Kidney (tissue), 14 donors: ENCODE results near the gene TYMP. TPM values are rescaled to one million over a fixed set of nuclear protein-coding genes. Genes with fewer than 3 reads are reported as not detected.
"Not testable (repeated sequence)": the region's sequence is repeated elsewhere in the genome, so short reads cannot be mapped to it uniquely, and the experiment has no call there.

Source experiments
- DNase-seq, 5 donors: peaks; one replicate each; pipeline ENCODE4 v3.0.0-alpha.2; 2013 to 2020
- FAIRE-seq: peaks from 2 replicates; lab custom pipeline; 2012; peaks lifted over from hg19 to GRCh38; lab: Jason Lieb, UNC
- H3K27ac ChIP-seq, 2 donors: one replicate each; pipeline ENCODE4 v1.7.0; 2013; ENCODE audit warnings: low read depth in 2 of 2, low read length in 2 of 2, inconsistent platforms in 1 of 2
- H3K27me3 ChIP-seq: one replicate; pipeline ENCODE4 v1.7.1; 2013; ENCODE audit warnings: low read length, inconsistent platforms; ENCODE audit not compliant: control insufficient read depth, insufficient read depth
- H3K36me3 ChIP-seq, 3 donors: one replicate each; pipeline versions ENCODE4 v1.7.0 to v1.7.1; 2013; ENCODE audit warnings: low read length in 3 of 3, control low read depth in 1 of 3, inconsistent platforms in 1 of 3; ENCODE audit not compliant: insufficient read depth in 3 of 3, control insufficient read depth in 2 of 3
- H3K4me1 ChIP-seq, 3 donors: one replicate each; pipeline versions ENCODE4 v1.7.0 to v1.7.1; 2013; ENCODE audit warnings: low read length in 3 of 3, inconsistent platforms in 1 of 3, low read depth in 1 of 3; ENCODE audit not compliant: control insufficient read depth in 2 of 3, insufficient read depth in 2 of 3
- H3K4me3 ChIP-seq, 3 donors: one replicate each; pipeline versions ENCODE4 v1.7.0 to v1.8.1; 2013; ENCODE audit warnings: low read length in 3 of 3, control low read depth in 1 of 3, inconsistent platforms in 1 of 3
- H3K9ac ChIP-seq, 3 donors: one replicate each; pipeline versions ENCODE4 v1.7.0 to v1.7.1; 2013; ENCODE audit warnings: low read length in 3 of 3, control low read depth in 1 of 3, inconsistent platforms in 1 of 3
- H3K9me3 ChIP-seq, 3 donors: one replicate each; pipeline versions ENCODE4 v1.7.0 to v1.7.1; 2013; ENCODE audit warnings: low read length in 3 of 3, control low read depth in 1 of 3, inconsistent platforms in 1 of 3; ENCODE audit not compliant: control insufficient read depth in 2 of 3, insufficient read depth in 1 of 3
- intact Hi-C: fragments of 100-400 bp; cut with DNase I; formaldehyde crosslinking; loops from one replicate; pipeline ENCODE4 v1.11.1; 2022
- polyA plus RNA-seq: library from polyadenylated mRNA; stranded (reverse); fragments of 350-450 nt; fragmentation: Illumina TruSeq; extraction: RNeasy Lipid Tissue Mini Kit (QIAGEN cat#74804); gene quantifications from one replicate; pipeline ENCODE4 v1.2.3, GENCODE V29; 2014; ENCODE audit warnings: low read depth, low replicate concordance; ENCODE audit not compliant: insufficient read depth
- total RNA-seq: library from RNA; stranded (reverse); fragmentation: NEBNext Ultra II Directional; extraction: Animal tissue kit (Norgen Biotek cat#: 25700); gene quantifications from one replicate; pipeline ENCODE4 v1.2.1, GENCODE V29; 2021
- TF ChIP-seq, protein P1 (sequence below): IDR thresholded peaks from 3 replicates; pipeline ENCODE4 v1.5.1; 2012; ENCODE audit warnings: mild to moderate bottlenecking, moderate library complexity, borderline replicate concordance; ENCODE audit not compliant: insufficient read depth; ENCODE audit errors: extremely low read depth
- donor health status: control.
- donor health status: control.
- donor health status: control.
- donor health status: control.
- donor health status: control.
- donor health status: DM: yes; HTN: yes; CAD: no.
- donor health status: Normal renal cell carcinoma (clear cell type).

TYMP gene
- total and polyA plus RNA-seq, 2 donors from 2014 or later = 22.2 to 163 TPM

DNA sequence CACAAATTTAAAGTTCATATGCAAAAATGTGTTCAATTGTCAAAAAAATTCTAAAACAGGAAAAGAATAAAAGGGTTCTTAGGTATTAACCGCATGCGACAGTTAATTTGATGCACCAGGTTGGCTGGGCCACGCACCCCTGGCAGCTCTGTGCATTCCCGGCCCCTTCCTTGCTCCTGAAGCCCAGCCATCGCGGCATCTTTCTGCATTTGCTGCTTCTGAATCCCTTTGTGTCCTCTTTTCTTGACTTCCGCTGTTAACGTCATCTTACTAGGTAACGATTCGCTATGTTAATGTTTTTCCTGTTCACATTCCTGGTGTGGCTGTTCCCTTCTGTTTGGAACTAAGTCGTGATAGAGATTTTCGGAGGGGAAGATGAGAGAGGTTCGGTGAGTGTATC lies 8.0 kb upstream of the TYMP start:
- Histone ChIP-seq H3K9ac (no peak overlapping the region), H3K27me3 (no peaks in the 10 kb centered on the region), H3K9me3 (no peaks in the 10 kb centered on the region), H3K4me3 (no peak overlapping the region), H3K4me1 (peaks cover 0 to 4% (median 3%) of the 10 kb centered on the region in 3 donors), H3K36me3 (no peaks in the 10 kb centered on the region), H3K27ac (peak overlapping the region in 1 of 2 donors; percentile 79)
- FAIRE-seq (no peak), DNase-seq (no peak)
- TF ChIP-seq, protein P1, sequence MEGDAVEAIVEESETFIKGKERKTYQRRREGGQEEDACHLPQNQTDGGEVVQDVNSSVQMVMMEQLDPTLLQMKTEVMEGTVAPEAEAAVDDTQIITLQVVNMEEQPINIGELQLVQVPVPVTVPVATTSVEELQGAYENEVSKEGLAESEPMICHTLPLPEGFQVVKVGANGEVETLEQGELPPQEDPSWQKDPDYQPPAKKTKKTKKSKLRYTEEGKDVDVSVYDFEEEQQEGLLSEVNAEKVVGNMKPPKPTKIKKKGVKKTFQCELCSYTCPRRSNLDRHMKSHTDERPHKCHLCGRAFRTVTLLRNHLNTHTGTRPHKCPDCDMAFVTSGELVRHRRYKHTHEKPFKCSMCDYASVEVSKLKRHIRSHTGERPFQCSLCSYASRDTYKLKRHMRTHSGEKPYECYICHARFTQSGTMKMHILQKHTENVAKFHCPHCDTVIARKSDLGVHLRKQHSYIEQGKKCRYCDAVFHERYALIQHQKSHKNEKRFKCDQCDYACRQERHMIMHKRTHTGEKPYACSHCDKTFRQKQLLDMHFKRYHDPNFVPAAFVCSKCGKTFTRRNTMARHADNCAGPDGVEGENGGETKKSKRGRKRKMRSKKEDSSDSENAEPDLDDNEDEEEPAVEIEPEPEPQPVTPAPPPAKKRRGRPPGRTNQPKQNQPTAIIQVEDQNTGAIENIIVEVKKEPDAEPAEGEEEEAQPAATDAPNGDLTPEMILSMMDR = no peak
- intact Hi-C loops = no loop called here

- peaks cover 0 to 4% (median 3%) of the 10 kb centered on the region in 3 donors for H3K4me1 ChIP-seq
- no peaks in the 10 kb centered on the region for H3K9me3 ChIP-seq
- no peak for FAIRE-seq
- H3K36me3 ChIP-seq = no peaks in the 10 kb centered on the region
- intact Hi-C loops = no loop called here
- peaks cover under 1% of the 10 kb centered on the region for H3K27me3 ChIP-seq
- TF ChIP-seq, protein P1 = no peak
- H3K4me3 ChIP-seq = no peak overlapping the region
- H3K9ac ChIP-seq = no peak overlapping the region
- peak in 1 of 5 donors; percentile 4 for DNase-seq
- no peak overlapping the region for H3K27ac ChIP-seq
Measured at GRCh38 chr22:50536226-50536625, 6.4 kb upstream of the TYMP start.

DNA sequence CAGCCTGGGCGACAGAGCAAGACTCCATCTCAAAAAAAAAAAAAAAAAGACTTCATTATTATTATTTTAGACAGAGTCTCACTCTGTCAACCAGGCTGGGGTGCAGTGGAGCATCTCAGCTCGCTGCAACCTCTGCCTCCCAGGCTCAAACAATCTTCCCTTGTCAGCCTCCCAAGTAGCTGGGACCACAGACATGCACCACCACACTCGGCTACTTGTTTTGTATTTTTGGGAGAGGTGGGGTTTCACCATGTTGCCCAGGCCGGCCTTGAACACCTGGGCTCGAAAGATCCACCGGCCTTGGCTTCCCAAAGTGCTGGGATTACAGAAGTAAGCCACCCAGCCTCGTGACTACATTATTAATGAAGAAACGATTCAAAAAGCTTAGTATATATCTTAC lies 5.3 kb upstream of the TYMP start:
- H3K27ac ChIP-seq = no peak overlapping the region
- FAIRE-seq = no peak

DNA sequence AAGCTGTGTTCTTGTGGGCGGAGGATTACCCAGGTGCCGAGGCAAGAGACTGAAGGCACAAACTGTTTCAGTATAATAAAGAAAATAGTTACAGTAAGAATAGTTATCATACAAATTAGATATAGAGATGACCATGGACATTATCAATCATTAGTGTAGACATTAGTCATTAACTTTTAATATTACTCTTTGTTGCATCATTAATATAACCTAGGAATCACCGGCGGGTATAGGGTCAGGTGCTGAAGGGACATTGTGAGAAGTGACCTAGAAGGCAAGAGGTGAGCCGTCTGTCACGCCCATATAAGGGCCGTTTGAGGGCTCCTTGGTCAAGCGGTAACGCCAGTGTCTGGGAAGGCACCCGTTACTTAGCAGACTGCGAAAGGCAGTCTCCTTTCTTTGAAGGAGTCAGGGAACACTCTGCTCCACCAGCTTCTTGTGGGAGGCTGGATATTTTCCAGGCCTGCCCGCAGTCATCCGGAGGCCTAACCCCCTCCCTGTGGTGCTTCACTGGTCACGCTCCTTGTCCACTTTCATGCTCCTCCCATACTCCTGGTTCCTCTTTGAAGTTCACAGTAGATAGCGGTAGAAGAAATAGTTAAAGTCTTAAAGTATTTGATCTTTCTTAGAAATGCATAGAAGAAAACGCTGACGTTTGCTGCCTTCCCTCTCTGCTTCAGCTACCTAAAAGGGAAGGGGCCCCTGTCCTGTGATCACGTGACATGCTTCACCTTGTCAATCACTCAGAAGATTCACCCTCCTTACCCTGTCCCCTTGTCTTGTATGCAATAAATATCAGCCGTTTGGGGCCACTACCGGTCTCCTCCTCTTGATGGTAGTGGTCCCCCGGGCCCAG lies 4.3 kb upstream of the TYMP start:
- peak in 1 of 5 donors; percentile 85 for DNase-seq
- H3K27ac ChIP-seq, H3K4me3 ChIP-seq, H3K27me3 ChIP-seq, intact Hi-C loops, H3K36me3 ChIP-seq, H3K9ac ChIP-seq, H3K9me3 ChIP-seq, FAIRE-seq, H3K4me1 ChIP-seq: not testable (repeated sequence)

More for the DNA sequence above, 5.3 kb upstream of the TYMP start:
- H3K9me3 ChIP-seq = no peaks in the 10 kb centered on the region
- no peak overlapping the region for H3K4me3 ChIP-seq
- no peak for DNase-seq
- no peaks in the 10 kb centered on the region for H3K36me3 ChIP-seq
- H3K9ac ChIP-seq = no peak overlapping the region
- TF ChIP-seq, protein P1 = no peak
- intact Hi-C loops = no loop called here
- H3K27me3 ChIP-seq = peaks cover 5% of the 10 kb centered on the region
- H3K4me1 ChIP-seq = peaks cover 0 to 10% (median 4%) of the 10 kb centered on the region in 3 donors
